ENCODE results near the gene BTN2A1.
"Not testable (repeated sequence)": the region's sequence is repeated elsewhere in the genome, so short reads cannot be mapped to it uniquely, and the experiment has no call there.

BTN2A1 gene

DNA sequence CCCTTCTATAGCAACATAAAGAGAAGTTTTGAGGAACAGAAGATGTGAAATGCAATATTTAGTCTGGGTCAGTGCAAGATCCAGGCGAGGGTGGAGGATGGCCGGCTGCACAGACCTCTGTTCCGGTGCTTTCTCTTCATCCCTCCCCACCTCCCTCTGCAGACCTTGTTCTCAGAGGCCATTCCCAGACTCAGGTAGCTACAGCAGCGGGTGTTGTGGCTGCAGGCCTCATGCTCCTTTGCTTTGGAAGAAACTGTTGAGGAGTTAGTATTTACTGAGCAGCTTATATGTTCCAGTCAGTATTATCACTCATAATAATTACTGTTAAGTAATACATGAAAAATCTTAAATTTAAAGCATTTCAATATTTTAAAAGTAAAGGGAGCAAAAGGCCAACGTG is 15.8 kb upstream of the BTN2A1 start:
- TF ChIP-seq GATA1 (IDR thresholded peaks at IDR 0.05; ENCODE audit: low read depth, low read length) (no peak), POLR2A (IDR thresholded peaks at IDR 0.05; ENCODE audit: low read length) (no peak)
- DNase-seq = no peak

GRCh38 chr6:26445934-26446667 is 11.7 kb upstream of the BTN2A1 start:
- no peak for TF ChIP-seq POLR2A (IDR thresholded peaks at IDR 0.05; ENCODE audit: low read length)
- DNase-seq = no peak

DNA sequence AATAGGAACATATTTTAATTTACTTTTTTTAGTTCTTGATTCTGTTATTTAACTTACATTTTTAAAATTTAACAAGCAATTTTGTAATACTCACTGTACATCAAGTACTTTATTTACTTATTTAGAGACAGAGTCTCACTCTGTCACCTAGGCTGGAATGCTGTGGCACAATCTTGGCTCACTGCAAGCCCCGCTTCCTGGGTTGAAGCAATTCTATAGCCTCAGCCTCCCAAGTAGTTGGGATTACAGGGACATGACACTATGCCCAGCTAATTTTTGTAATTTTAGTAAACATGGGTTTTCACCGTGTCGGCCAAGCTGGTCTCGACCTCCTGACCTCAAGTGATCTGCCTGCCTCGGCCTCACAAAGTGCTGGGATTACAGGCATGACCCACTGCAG is 10.5 kb upstream of the BTN2A1 start:
- no peak for DNase-seq
- TF ChIP-seq POLR2A (IDR thresholded peaks at IDR 0.05; ENCODE audit: low read length) (no peak), GATA1 (IDR thresholded peaks at IDR 0.05; ENCODE audit: low read depth, low read length) (no peak)

DNA sequence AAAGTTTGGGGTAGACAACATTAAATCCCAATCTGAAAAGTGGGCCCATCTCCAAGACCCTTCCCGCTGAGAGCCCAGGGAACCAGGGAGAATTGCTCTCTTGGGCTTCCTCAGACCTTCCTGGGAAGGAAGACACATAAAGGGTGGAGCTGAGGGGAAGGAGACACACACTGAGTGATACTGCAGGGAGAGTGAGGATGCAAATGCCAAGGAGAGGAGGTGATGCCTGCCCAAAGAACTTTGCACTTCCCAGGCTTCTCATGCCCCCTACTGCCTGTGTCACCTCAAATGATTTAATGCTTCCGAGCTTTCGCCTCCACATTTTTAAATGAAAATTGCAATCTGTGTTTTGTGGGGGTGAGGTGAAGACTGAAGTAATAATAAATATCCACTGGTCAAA is 7.5 kb upstream of the BTN2A1 start:
- TF ChIP-seq POLR2A (IDR thresholded peaks at IDR 0.05; ENCODE audit: low read length) (no peak), GATA1 (IDR thresholded peaks at IDR 0.05; ENCODE audit: low read depth, low read length) (no peak)
- peak in 1 of 2 experiments; percentile 7 for DNase-seq

GRCh38 chr6:26452631-26453235 is 5.0 kb upstream of the BTN2A1 start:
- no peak for TF ChIP-seq GATA1 (IDR thresholded peaks at IDR 0.05; ENCODE audit: low read depth, low read length)
- no peak for TF ChIP-seq POLR2A (IDR thresholded peaks at IDR 0.05; ENCODE audit: low read length)
- peak; percentile 13 to 46 for DNase-seq

DNA sequence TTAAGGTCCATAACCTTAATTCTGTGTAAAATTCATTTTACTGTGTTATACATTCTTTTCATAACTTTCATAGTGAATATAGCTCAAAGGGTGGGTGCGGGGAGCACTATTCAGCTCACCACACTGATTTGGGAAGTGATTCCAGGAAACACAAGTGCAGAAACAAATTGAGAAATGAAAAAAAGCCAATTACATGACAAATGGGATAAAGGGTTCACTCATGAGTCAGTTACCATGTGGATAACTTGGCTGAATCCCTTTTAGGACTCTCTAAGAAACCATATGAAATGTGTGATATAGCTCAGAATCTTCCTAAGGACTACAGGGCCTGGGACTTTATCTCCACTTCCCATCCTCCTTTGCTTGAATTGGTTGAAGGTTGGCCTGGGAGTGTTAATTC is 3.1 kb upstream of the BTN2A1 start:
- TF ChIP-seq GATA1 (IDR thresholded peaks at IDR 0.05; ENCODE audit: low read depth, low read length) = no peak
- TF ChIP-seq POLR2A (IDR thresholded peaks at IDR 0.05; ENCODE audit: low read length) = no peak
- no peak for DNase-seq

- TF ChIP-seq POLR2A (IDR thresholded peaks at IDR 0.05; ENCODE audit: low read length) = no peak
- TF ChIP-seq GATA1 (IDR thresholded peaks at IDR 0.05; ENCODE audit: low read depth, low read length) = no peak
- no peak for DNase-seq
Observed at GRCh38 chr6:26455357-26455970, 2.3 kb upstream of the BTN2A1 start.

DNA sequence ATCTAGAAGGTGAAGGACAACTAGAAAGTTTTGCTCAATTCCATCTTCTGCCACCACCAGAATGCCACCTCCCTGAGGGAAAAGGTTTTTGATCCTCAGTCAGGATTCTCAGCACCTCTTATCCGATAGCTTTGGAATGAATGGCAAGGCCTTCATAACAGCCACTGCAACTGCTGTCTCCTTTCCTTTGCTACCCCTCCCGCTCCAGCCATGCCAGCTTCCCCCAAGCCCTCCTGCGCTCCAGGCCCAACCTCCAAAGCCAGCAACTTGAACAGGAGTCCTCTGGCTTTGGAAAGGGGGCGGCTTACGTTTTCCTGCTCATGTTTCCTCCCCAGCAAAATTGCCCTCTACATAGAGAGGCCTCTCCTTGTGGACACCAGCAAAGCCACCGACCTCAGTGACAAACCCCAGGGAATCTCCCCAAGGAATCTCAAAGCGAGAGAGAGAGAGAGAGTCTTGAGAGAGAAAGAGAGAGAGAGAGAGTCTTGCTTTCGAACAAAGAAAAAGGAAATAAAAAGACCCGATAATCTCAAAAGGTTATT is 420 bp upstream of the BTN2A1 start:
- no peak for TF ChIP-seq GATA1 (IDR thresholded peaks at IDR 0.05; ENCODE audit: low read depth, low read length)
- TF ChIP-seq POLR2A (IDR thresholded peaks at IDR 0.05; ENCODE audit: low read length) = no peak
- no peak for DNase-seq

DNA sequence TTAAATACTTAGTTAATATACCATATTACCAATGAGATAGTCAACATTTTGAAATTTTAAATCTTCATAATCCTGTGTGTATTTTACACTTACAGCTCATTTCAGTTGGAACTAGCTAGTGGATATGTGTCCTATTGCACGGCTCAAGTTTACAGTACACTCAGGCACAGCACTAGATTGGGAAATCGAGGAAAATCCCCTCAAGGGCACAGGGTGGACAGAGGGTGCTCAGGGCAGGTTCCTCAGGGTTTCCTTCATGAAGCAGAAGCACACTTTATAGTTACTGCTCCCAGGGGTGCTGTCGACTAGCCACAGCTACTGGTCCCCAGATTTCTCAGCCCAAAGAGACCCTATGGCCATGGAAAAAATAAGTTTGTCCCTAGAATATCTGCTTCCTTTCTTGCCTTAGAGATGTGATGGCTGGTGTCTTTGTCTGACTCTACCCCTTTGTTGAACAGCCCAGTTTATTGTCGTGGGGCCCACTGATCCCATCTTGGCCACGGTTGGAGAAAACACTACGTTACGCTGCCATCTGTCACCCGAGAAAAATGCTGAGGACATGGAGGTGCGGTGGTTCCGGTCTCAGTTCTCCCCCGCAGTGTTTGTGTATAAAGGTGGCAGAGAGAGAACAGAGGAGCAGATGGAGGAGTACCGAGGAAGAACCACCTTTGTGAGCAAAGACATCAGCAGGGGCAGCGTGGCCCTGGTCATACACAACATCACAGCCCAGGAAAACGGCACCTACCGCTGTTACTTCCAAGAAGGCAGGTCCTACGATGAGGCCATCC is 1.5 kb downstream of the BTN2A1 start:
- DNase-seq = no peak

GRCh38 chr6:26461353-26461752 is 3.6 kb downstream of the BTN2A1 start:
- DNase-seq = not testable (repeated sequence)

More for the DNA sequence above, 1.5 kb downstream of the BTN2A1 start:
- TF ChIP-seq POLR2A (IDR thresholded peaks at IDR 0.05; ENCODE audit: low read length) (no peak), GATA1 (IDR thresholded peaks at IDR 0.05; ENCODE audit: low read depth, low read length) (no peak)

- no peak for DNase-seq
- TF ChIP-seq POLR2A (IDR thresholded peaks at IDR 0.05; ENCODE audit: low read length) (no peak), GATA1 (IDR thresholded peaks at IDR 0.05; ENCODE audit: low read depth, low read length) (no peak)
Observed at GRCh38 chr6:26464014-26464413, 6.3 kb downstream of the BTN2A1 start.

- no peak for DNase-seq
- TF ChIP-seq GATA1 (IDR thresholded peaks at IDR 0.05; ENCODE audit: low read depth, low read length) (no peak), POLR2A (IDR thresholded peaks at IDR 0.05; ENCODE audit: low read length) (no peak)
Observed at GRCh38 chr6:26464416-26465131, 6.8 kb downstream of the BTN2A1 start.

- no peak for TF ChIP-seq POLR2A (IDR thresholded peaks at IDR 0.05; ENCODE audit: low read length)
- TF ChIP-seq GATA1 (IDR thresholded peaks at IDR 0.05; ENCODE audit: low read depth, low read length) = no peak
- no peak for DNase-seq
Observed at GRCh38 chr6:26465776-26466175, 8.0 kb downstream of the BTN2A1 start.
